Natural killer cell (primary cell): ENCODE results near the gene MED7. TPM values are rescaled to one million over a fixed set of nuclear protein-coding genes. Genes with fewer than 3 reads are reported as not detected.

Experiments
- ATAC-seq, 3 donors: fragments of 150-1000 bp in 2 of 3; fragments of 200-7000 bp in 1 of 3; cut with Tn5 transposase; 1 replicate in 1 of 3; 2 replicates in 2 of 3; pipeline ENCODE4 v1.10.0; 2021; ENCODE audit warnings: mild to moderate bottlenecking in 2 of 3, moderate library complexity in 2 of 3
- DNase-seq, 2 donors: peaks; one replicate each; pipeline versions ENCODE4 v3.0.0 to v3.0.0-alpha.2; 2013 to 2021; ENCODE audit warnings: mixed read lengths in 1 of 2
- H3K27ac ChIP-seq: one replicate; pipeline ENCODE4 v1.5.1; 2013; ENCODE audit warnings: mild to moderate bottlenecking, low read length
- H3K27me3 ChIP-seq: one replicate; pipeline ENCODE4 v1.6.1; 2013; ENCODE audit warnings: low read length; ENCODE audit not compliant: control insufficient read depth, insufficient read depth
- H3K36me3 ChIP-seq: one replicate; pipeline ENCODE4 v1.6.1; 2013; ENCODE audit warnings: low read length; ENCODE audit not compliant: control insufficient read depth, insufficient read depth
- H3K4me1 ChIP-seq: one replicate; pipeline ENCODE4 v1.6.1; 2013; ENCODE audit warnings: low read length; ENCODE audit not compliant: control insufficient read depth, insufficient read depth
- H3K4me3 ChIP-seq: one replicate; pipeline ENCODE4 v1.5.1; 2013; ENCODE audit warnings: low read length
- H3K9me3 ChIP-seq: one replicate; pipeline ENCODE4 v1.6.1; 2013; ENCODE audit warnings: low read length; ENCODE audit not compliant: control insufficient read depth, insufficient read depth
- H3K27ac Mint-ChIP-seq, 2 donors: one replicate each; pipeline ENCODE4 v1.8.0; 2022; ENCODE audit warnings: mild to moderate bottlenecking in 2 of 2, mixed read lengths in 2 of 2, moderate library complexity in 1 of 2
- H3K27me3 Mint-ChIP-seq, 2 donors: one replicate each; pipeline ENCODE4 v1.8.0; 2022; ENCODE audit warnings: low read depth in 2 of 2, mixed read lengths in 2 of 2
- H3K36me3 Mint-ChIP-seq: one replicate; pipeline ENCODE4 v1.8.0; 2022; ENCODE audit warnings: mixed read lengths
- H3K4me1 Mint-ChIP-seq, 2 donors: one replicate each; pipeline ENCODE4 v1.8.0; 2022; ENCODE audit warnings: mixed read lengths in 2 of 2
- H3K4me3 Mint-ChIP-seq: one replicate; pipeline ENCODE4 v1.8.0; 2022; ENCODE audit warnings: mild to moderate bottlenecking, moderate library complexity, mixed read lengths
- H3K9me3 Mint-ChIP-seq, 2 donors: one replicate each; pipeline ENCODE4 v1.8.0; 2022; ENCODE audit warnings: mixed read lengths in 2 of 2
- WGBS: methylation state at CpG from one replicate; pipeline ENCODE4 v1.1.7; 2013; ENCODE audit warnings: missing lambda C conversion rate; ENCODE audit not compliant: insufficient coverage; 5-methylcytosine and 5-hydroxymethylcytosine counted together
- intact Hi-C: fragments of 100-400 bp; cut with micrococcal nuclease; formaldehyde crosslinking; loops from one replicate; pipeline ENCODE4 v1.14.2; 2022
- total RNA-seq, 4 donors: library from RNA; stranded (reverse); fragments of 120-200 nt in 1 of 4; gene quantifications; one replicate each; pipeline versions ENCODE4 v1.2.3 to v1.2.4, GENCODE V29; 2013 to 2022
- TF ChIP-seq, protein P1 (sequence below): fragments of 200-600 bp; IDR thresholded peaks from one replicate; pipeline ENCODE4 v1.8.0; 2022; ENCODE audit warnings: antibody characterized with exemption

MED7 gene
- total RNA-seq, 3 donors from 2014 or later (not counting 1 experiment from before 2014, with no cell fraction given), result 9.6 to 13.3 (median 12.4) TPM

DNA sequence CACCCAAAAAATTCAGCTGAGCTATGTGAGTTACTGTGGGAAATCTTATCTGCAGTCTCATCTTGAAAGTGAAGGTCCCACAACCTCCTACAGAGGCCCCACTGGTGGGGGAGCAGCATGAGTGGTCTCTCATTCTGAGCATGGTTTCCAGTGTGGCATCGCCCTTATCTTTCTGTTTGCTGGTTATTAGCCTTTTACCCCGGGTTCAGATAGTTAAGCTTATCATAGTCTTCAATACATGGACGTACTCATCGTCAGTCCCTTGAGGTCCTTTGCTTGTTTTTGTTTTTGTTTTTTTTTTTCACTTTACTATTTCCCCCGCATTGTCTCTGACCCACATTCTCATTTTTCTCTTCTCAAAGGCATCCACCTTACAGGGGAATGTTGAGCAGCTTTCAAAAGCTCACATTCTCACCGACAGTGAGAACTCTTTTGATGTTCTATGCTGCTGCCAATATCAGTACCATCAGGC is 26.1 kb downstream of the MED7 start:
- Histone ChIP-seq H3K27me3 (no peaks in the 10 kb centered on the region), H3K27ac (no peak overlapping the region), H3K36me3 (no peaks in the 10 kb centered on the region), H3K4me3 (no peak overlapping the region), H3K9me3 (peaks cover 7% of the 10 kb centered on the region), H3K4me1 (peaks cover 3% of the 10 kb centered on the region)
- peaks cover 0 to 3% of the 10 kb centered on the region in 2 donors for H3K9me3 Mint-ChIP-seq
- intact Hi-C loops, result no loop called here
- TF ChIP-seq, protein P1, sequence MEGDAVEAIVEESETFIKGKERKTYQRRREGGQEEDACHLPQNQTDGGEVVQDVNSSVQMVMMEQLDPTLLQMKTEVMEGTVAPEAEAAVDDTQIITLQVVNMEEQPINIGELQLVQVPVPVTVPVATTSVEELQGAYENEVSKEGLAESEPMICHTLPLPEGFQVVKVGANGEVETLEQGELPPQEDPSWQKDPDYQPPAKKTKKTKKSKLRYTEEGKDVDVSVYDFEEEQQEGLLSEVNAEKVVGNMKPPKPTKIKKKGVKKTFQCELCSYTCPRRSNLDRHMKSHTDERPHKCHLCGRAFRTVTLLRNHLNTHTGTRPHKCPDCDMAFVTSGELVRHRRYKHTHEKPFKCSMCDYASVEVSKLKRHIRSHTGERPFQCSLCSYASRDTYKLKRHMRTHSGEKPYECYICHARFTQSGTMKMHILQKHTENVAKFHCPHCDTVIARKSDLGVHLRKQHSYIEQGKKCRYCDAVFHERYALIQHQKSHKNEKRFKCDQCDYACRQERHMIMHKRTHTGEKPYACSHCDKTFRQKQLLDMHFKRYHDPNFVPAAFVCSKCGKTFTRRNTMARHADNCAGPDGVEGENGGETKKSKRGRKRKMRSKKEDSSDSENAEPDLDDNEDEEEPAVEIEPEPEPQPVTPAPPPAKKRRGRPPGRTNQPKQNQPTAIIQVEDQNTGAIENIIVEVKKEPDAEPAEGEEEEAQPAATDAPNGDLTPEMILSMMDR, result no peak
- peak overlapping the region in 1 of 2 donors; percentile 4 for H3K27ac Mint-ChIP-seq
- H3K36me3 Mint-ChIP-seq, result peaks cover 5% of the 10 kb centered on the region
- H3K4me3 Mint-ChIP-seq, result no peak overlapping the region
- peaks cover 7% of the 10 kb centered on the region in 2 donors for H3K4me1 Mint-ChIP-seq
- WGBS, result 50% methylated on average over 5 of the region's 6 CpGs
- ATAC-seq, result no peak
- H3K27me3 Mint-ChIP-seq, result no peaks in the 10 kb centered on the region
- DNase-seq, result no peak

DNA sequence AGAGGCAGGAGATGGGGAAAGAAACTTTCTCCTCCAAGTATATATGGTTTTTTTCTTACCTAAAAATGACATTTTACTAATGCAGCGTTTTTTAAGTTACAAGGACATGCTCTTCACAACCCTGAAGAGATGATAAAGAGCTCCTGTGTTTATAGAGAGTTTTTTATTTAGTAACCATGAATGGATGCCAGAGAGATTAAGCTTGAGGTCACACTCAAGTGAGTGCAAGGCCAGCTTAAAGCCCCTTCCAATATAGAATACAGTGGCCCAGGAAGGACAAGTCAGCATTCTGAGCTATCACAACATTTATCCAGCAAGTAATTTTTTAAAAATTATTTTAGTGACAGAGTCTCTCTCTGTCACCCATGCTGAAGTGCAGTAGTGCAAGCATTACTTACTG is 27.2 kb downstream of the MED7 start:
- H3K27me3 Mint-ChIP-seq, result no peaks in the 10 kb centered on the region
- intact Hi-C loops, result no loop called here
- no peak overlapping the region for H3K4me3 ChIP-seq
- ATAC-seq (no peak), DNase-seq (no peak)
- no peaks in the 10 kb centered on the region for H3K9me3 Mint-ChIP-seq
- H3K4me1 ChIP-seq, result peaks cover 3% of the 10 kb centered on the region
- TF ChIP-seq, protein P1, result no peak
- H3K36me3 ChIP-seq, result no peaks in the 10 kb centered on the region
- H3K27me3 ChIP-seq, result no peaks in the 10 kb centered on the region
- no peak overlapping the region for H3K4me3 Mint-ChIP-seq
- peaks cover 7% of the 10 kb centered on the region in 2 donors for H3K4me1 Mint-ChIP-seq
- H3K27ac Mint-ChIP-seq, result peak overlapping the region in 1 of 2 donors; percentile 13
- H3K9me3 ChIP-seq, result no peaks in the 10 kb centered on the region
- WGBS, result no CpG with 5 or more reads among the region's 1 CpG
- H3K36me3 Mint-ChIP-seq, result no peaks in the 10 kb centered on the region
- no peak overlapping the region for H3K27ac ChIP-seq

DNA sequence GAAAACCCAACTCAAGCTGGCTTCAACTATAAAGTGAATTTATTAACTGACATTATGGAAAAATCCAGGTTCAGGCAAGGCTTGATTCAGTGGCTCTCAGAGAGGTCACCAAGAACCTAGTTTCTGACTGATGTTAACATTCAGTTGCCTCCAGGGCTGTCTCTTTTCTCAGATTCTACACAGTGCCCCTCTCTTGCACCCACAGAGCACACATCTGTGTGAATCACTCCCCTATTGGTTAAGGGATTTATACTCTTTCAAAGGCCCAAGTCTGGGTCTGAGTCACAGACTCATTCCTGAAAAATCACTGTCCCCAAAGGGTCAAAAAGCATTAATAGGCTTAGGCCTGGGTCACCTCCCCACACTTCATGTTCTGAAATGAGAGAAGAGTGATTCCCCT is 27.7 kb downstream of the MED7 start:
- H3K9me3 ChIP-seq, result no peaks in the 10 kb centered on the region
- intact Hi-C loops, result no loop called here
- Mint-ChIP-seq H3K4me3 (no peak overlapping the region), H3K4me1 (peaks cover 7 to 10% of the 10 kb centered on the region in 2 donors), H3K36me3 (no peaks in the 10 kb centered on the region), H3K9me3 (no peaks in the 10 kb centered on the region), H3K27ac (peak overlapping the region in 1 of 2 donors; percentile 13), H3K27me3 (no peaks in the 10 kb centered on the region)
- H3K27me3 ChIP-seq, result no peaks in the 10 kb centered on the region
- H3K36me3 ChIP-seq, result no peaks in the 10 kb centered on the region
- TF ChIP-seq, protein P1, result no peak
- H3K27ac ChIP-seq, result no peak overlapping the region
- peaks cover 8% of the 10 kb centered on the region for H3K4me1 ChIP-seq
- DNase-seq (no peak), ATAC-seq (no peak)
- H3K4me3 ChIP-seq, result no peak overlapping the region

DNA sequence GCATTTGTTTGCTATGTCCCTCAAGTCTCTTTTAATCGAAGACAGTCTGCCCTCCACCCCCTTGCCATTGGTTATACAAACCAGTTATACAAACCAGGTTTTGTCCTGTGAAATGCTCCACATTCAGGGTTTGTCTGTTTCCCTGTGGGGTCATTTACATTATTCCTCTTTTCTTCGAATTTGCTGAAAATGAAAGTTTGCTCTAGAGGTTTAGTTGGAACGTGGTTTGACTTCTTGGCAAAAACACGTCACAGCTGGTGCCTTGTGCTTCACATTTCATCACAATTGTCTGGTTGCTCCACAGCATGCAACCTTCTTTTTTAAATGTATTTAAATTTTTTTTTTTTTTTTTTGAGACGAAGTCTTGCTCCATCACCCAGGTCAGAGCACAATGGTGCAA is 29.7 kb downstream of the MED7 start:
- H3K4me3 Mint-ChIP-seq, result no peak overlapping the region
- Histone ChIP-seq H3K9me3 (no peaks in the 10 kb centered on the region), H3K27me3 (no peaks in the 10 kb centered on the region), H3K27ac (no peak overlapping the region), H3K4me3 (no peak overlapping the region), H3K36me3 (no peaks in the 10 kb centered on the region), H3K4me1 (peaks cover 23% of the 10 kb centered on the region)
- intact Hi-C loops, result no loop called here
- H3K4me1 Mint-ChIP-seq, result peaks cover 26 to 27% of the 10 kb centered on the region in 2 donors
- TF ChIP-seq, protein P1, result no peak
- H3K9me3 Mint-ChIP-seq, result no peaks in the 10 kb centered on the region
- peak overlapping the region in 1 of 2 donors; percentile 41 for H3K27ac Mint-ChIP-seq
- no peaks in the 10 kb centered on the region for H3K27me3 Mint-ChIP-seq
- H3K36me3 Mint-ChIP-seq, result no peaks in the 10 kb centered on the region
- 34% methylated on average over 4 of the region's 5 CpGs for WGBS
- DNase-seq, result no peak
- no peak for ATAC-seq
